ENCODE results near the gene WDFY4.

Gene WDFY4

GRCh38 chr10:48895803-48896195 is 211.1 kb downstream of the WDFY4 start:
- no peak for DNase-seq (ENCODE audit: extremely low read depth in 1 of 2, low read depth in 1 of 2)

DNA sequence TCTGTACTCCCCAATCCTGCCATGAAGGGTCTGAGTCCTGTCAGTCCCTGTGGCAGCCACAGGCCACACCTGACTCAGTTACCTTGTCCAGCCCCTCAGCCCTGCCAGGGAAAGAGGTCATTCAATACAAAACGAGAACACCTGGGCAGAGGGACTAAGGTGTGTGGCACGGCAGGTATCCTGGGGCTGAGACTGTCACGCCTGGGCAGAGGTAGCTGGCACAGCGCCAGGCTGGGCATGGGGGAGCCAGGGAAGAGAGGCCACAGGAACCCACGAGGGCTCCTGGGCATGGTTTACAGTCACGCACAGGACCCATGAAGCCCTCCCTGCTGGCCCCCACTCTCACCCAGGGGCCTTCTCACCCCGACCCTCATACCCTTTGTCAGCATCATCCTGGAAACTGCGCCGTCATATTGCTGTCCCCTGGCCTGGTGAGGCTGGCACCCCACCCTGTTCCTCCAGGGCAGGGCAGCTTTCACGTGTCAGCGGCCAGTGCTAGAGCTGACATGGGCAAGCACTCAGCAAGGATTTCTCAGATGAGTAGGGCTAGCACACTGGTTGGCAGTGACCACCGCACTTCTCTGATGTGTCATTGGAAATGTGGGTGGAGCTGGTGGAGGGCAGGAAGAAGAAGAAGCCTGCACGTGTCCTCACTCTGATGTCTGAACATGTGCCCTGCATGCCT is 212.2 kb downstream of the WDFY4 start:
- DNase-seq (ENCODE audit: extremely low read depth in 1 of 2, low read depth in 1 of 2) = no peak

DNA sequence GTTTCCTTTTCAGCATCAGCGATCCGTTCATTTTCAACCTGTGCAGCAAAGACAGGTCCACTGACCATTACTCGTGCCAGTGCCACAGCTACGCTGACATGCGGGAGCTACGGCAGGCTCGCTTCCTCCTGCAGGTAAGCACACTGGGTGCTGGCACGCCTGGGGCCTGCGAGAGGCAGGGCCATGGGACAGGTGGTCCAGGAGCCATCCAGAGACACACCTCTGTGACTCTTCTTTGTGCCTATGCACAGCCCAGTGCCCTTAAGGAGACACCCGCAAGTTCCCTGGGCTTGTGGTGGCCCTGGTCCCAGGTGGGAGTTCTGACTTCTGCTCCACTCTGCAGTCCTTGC is 212.7 kb downstream of the WDFY4 start:
- no peak for DNase-seq (ENCODE audit: extremely low read depth in 1 of 2, low read depth in 1 of 2)

- DNase-seq (ENCODE audit: extremely low read depth in 1 of 2, low read depth in 1 of 2) = no peak
Measured at GRCh38 chr10:48898426-48898825, 213.8 kb downstream of the WDFY4 start.

- no peak for DNase-seq (ENCODE audit: extremely low read depth in 1 of 2, low read depth in 1 of 2)
Measured at GRCh38 chr10:48899781-48900180, 215.1 kb downstream of the WDFY4 start.

DNA sequence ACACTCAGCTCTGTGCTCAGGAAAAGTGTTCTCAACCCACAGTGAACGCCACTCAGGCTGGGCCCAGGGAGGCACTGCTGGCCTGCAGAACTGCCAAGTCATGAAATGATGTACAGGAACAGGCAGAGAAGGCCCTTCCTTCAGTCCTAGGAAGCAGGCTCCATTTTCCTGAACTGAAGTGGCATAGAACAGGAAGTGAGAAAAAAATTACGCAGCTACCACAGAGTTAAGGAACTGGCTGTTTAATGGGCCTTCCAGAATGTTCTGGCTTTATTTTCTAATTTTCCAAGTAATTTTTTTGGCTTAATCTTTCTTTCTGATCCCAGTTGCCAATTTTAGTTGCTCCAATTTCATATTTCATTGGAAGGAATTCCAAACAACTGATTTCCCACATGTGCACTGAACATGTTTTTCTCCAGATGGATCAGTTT is 215.7 kb downstream of the WDFY4 start:
- no peak for DNase-seq (ENCODE audit: extremely low read depth in 1 of 2, low read depth in 1 of 2)

GRCh38 chr10:48901319-48901718 is 216.6 kb downstream of the WDFY4 start:
- no peak for DNase-seq (ENCODE audit: extremely low read depth in 1 of 2, low read depth in 1 of 2)

DNA sequence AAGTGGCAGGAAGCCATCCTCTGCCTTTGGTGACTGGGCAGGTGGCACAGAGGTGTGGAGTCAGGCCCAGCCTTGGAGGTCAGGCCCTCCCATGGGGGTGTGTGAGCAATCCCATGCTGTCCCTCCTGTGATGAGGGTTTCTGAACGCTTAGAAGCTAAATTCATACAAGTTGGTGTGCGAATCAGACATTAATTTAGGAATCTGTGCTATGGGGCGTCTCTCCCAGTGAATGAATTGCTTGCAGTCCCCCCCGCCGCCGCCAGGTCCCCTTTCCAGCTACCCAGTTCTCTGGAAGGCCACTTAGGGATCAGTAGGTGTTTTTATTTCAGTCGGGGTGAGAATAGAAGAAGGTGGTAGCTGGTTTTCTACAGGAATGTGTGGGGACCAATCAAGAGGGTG is 217.4 kb downstream of the WDFY4 start:
- DNase-seq (ENCODE audit: extremely low read depth in 1 of 2, low read depth in 1 of 2) = no peak

GRCh38 chr10:48903151-48903550 is 218.5 kb downstream of the WDFY4 start:
- DNase-seq (ENCODE audit: extremely low read depth in 1 of 2, low read depth in 1 of 2) = no peak

DNA sequence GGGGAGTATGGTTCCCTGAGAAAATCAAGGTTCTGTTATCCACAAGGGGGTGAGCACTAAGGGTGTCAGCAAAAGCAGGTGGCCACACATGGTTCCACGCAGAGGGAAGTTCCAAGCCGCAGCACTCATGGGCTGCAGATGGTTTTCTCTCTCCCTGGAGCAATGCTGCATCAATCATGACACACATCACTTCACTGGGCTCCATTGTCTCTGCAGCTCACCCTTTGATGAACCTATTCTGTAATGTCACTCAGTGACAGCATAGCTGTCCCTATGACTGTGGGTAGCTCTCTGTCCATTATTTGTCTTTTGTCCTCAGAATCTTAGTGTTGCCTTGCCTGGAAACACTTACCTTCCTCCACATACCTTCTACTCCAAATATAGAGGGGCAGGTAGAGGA is 220.2 kb downstream of the WDFY4 start:
- DNase-seq (ENCODE audit: extremely low read depth in 1 of 2, low read depth in 1 of 2) = no peak

GRCh38 chr10:48905311-48905710 is 220.6 kb downstream of the WDFY4 start:
- DNase-seq (ENCODE audit: extremely low read depth in 1 of 2, low read depth in 1 of 2) = no peak

- DNase-seq (ENCODE audit: extremely low read depth in 1 of 2, low read depth in 1 of 2) = no peak
Measured at GRCh38 chr10:48906841-48907240, 222.2 kb downstream of the WDFY4 start.

- DNase-seq (ENCODE audit: extremely low read depth in 1 of 2, low read depth in 1 of 2) = no peak
Measured at GRCh38 chr10:48907730-48908129, 223.1 kb downstream of the WDFY4 start.

DNA sequence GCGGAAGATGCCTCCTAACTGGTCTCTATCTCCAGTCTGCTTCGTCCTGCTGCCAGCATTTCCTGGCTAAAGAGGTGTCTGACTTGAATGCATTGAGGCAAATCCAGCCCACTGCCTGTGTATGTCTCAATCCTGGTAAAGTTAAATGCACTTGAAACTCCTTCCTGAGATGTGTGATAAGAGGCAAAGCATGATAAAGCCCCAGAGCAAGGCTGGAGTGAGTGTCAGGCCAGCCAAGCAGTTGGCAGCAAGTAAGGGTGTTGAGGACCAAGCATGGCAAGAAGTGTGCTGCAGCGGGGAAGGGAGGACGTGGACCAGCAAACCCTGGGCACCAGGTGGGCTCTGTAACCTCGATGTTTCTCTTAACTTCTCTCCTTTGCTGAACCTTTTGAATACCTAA is 225.9 kb downstream of the WDFY4 start:
- no peak for DNase-seq (ENCODE audit: extremely low read depth in 1 of 2, low read depth in 1 of 2)

- no peak for DNase-seq (ENCODE audit: extremely low read depth in 1 of 2, low read depth in 1 of 2)
Measured at GRCh38 chr10:48913674-48914073, 229.0 kb downstream of the WDFY4 start.

DNA sequence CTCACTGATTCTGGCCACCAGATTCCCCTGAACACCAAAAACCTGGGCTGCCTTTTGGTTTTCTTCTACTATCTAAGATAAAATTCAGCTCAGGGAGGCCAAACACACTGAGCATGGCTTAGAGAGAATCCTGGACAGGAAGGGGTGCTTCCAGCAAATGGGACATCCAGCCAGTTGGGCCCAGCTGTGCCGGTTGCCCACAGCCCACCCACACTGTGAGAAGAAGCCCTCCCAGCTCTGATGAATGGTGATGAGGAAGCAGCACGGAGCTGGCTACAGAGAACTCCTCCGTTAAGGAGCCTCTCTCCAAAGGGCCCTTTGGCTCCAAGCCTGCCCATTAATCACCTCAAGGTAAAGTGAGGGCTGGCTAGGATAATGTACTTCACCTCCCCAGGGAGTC is 239.1 kb downstream of the WDFY4 start:
- no peak for DNase-seq (ENCODE audit: extremely low read depth in 1 of 2, low read depth in 1 of 2)

GRCh38 chr10:48924988-48925387 is 240.3 kb downstream of the WDFY4 start:
- DNase-seq (ENCODE audit: extremely low read depth in 1 of 2, low read depth in 1 of 2) = no peak

DNA sequence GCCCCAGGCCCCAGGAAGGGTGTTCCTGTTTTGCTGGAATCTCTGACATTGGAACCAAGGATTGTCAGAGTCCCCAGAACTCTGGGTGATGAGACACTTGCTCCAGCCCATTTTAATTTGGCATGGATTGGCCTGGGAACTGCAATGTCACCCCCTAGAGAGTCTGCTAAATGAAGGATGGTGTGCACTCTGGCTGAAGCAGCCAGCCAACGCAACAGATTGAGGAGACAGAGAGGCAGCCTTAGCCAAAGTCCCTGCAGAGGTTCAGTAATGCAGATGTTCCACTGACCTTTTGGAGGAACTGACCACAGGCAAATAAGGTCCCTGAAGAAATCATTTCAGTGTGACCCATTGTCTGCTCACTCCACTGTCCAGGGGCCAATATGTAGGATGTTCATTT is 241.6 kb downstream of the WDFY4 start:
- DNase-seq (ENCODE audit: extremely low read depth in 1 of 2, low read depth in 1 of 2) = no peak

DNA sequence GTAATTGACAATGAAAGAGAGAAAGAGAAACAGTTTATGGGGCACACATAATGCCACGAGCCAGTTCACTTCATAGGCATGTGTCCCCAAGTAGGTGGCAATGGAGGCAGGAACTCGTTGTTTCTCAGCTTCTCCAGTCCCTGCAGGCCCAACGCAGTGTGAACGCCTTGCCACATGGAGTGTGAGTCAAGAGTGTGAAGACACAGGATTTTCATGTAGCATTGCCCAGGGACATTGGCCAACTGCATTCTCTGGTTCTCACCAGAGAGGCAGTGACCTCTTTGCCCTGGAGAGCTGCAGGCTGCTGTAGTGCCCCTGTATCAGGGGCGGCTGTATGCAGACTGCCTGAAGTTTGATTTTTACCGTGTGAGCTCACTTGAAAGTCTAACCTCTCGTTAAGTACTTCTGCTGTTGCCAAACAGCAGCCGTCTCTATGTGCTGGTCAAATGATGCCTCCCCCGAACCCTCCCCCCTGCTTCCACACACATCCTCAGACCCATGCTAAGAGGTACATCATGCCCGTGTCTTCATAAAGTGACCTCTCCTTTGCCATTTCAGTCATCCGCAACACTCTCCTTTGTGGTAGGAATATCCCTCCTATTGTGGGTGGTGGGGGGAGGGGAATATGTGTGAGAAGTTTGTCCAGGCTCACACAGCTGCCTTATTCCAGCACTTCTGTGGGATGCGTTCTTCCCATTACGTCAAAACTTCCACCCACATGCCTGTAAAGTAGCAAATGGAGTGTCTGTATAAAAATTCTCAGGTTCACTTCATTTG is 242.3 kb downstream of the WDFY4 start:
- DNase-seq (ENCODE audit: extremely low read depth in 1 of 2, low read depth in 1 of 2) = no peak

- DNase-seq (ENCODE audit: extremely low read depth in 1 of 2, low read depth in 1 of 2) = no peak
Measured at GRCh38 chr10:48929413-48929990, 244.8 kb downstream of the WDFY4 start.

DNA sequence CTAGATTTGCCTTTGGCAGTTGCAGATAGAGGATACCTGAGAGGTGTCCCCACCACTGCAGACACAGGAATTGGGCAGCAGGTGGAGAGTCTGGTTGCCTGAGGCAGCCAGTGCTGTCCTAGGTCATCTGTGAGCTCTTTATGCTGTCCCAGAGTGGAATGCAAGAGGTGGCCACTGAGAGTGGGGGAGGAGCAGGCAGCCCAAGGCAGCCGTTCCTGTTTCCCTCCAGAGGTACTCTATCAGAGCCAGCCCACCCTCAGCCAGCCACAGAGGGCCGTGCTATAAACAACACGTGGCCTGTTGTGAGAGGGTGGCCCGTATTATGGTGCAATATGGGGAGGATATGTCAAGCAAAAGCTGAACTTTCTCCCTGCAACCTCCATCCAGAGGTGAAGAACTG is 246.5 kb downstream of the WDFY4 start:
- no peak for DNase-seq (ENCODE audit: extremely low read depth in 1 of 2, low read depth in 1 of 2)
